NCI-H82 (cell line): ENCODE data around the gene PIGP.
A peak's percentile ranks its signal among the peaks of the same experiment; 100 is the strongest.

Source experiments
- DNase-seq: peaks from one replicate; lab custom pipeline; 2025; lab: John Stamatoyannopoulos, UW

PIGP gene

DNA sequence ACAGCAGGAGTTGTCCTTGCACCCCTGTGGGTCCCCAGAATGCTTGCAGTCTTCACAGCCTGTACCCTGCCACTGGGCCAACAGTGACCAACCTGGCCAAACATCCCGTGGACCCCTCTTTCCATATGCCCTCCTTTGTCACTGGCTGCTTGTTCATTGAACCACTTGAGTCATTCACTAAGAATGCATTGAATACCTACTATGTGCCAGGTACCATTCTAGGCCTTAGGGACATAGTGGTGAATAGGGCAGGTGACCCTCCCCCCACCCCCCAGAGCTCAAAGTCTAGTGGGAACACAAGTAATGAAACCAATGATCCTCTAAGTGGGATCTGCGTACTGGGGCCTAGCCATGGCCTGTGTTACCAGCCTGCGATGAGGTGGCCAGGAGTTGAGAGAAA is 28.2 kb downstream of the PIGP start:
- DNase-seq, result no peak

GRCh38 chr21:37043818-37044217 is 29.1 kb downstream of the PIGP start:
- no peak for DNase-seq

GRCh38 chr21:37041706-37042271 is 31.1 kb downstream of the PIGP start:
- DNase-seq, result peak; percentile 95

GRCh38 chr21:37040212-37040611 is 32.7 kb downstream of the PIGP start:
- DNase-seq, result no peak

DNA sequence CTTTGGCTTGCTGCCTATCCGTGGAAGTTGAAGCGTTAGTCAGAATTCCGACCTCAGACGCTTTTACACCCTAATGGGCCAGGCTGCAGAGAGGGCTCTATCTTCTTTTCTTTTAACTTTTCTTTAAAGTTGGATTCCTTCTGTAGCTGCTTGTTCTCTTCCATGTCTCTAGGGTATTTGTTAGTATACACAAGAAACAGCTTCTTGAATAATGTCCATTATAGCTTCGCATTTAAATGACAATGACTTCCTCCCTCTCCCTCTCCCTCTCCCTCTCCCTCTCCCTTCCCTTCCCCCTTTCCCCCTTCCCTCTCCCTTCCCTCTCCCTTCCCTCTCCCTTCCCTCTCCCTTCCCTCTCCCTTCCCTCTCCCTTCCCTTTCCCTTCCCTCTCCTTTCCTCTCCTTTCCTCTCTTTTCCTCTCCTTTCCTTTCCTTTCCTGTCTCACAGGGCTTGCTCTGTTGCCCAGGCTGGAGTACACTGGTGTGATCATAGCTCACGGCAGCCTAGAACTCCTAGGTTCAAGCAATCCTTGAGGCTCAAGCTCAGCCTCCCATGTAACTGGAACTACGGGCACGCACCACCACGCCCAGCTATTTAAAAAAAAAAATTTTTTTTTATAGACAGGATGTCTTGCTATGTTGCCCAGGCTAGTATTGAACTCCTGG is 33.3 kb downstream of the PIGP start:
- no peak for DNase-seq

DNA sequence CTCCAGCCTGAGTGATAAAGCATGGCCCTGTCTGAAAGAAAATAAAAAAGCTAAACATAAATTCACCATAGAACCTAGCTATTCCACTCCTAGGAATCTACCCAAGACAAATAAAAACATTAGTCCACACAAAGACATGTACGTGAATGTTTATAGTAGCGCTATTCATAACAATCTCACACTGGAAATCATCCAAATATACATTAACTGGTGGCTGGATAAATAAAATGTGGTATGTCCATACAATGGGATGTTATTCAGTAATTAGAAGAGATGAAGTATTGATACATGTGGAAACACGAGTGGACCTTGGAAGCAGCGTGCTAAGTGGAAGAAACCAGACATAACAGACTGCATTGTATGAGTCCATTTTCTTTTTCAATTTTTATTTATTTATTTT is 36.7 kb downstream of the PIGP start:
- DNase-seq, result no peak

DNA sequence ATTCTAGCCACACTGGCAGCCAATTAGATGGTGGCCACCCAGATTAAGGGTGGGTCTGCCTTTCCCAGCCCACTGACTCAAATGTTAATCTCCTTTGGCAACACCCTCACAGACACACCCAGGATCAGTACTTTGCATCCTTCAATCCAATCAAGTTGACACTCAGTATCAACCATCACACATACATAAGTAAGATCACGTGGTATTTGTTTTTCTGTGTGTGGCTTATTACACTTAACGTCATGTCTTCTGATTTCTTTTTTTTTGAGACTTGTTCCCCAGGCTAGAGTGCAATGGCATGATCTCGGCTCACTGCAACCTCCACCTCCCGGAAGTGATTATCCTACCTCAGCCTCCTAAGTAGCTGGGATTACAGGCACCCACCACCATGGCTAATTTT is 38.5 kb downstream of the PIGP start:
- DNase-seq, result peak; percentile 49

DNA sequence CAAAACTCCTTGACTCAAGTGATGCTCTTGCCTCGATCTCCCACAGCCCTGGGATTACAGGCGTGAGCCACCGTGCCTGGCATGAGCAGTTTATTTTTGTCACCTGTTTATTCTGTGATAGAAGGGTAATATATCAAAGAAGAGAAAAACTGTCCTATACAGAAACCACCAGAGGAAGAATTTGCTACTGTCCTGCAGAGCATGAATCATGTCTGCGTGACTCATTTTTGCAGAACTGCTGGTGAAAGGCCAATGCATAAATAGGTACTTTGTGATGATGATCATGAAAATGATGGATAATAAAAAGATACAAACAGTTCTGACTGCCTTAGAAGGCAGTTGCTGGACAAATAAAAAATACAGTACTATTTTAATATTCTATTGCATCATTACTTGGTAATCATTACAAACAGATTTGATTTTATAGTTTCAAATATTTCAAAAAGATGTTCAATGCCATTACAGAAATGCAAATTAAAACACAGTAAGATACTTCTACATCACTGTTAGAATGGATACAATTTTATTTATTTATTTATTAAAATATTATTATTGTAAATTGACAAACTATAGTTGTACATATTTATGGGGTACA is 39.9 kb downstream of the PIGP start:
- no peak for DNase-seq

- peak; percentile 50 for DNase-seq
Measured at GRCh38 chr21:37032293-37032692, 40.6 kb downstream of the PIGP start.

- no peak for DNase-seq
Measured at GRCh38 chr21:37030864-37031263, 42.0 kb downstream of the PIGP start.

GRCh38 chr21:37028570-37028969 is 44.3 kb downstream of the PIGP start:
- peak; percentile 25 for DNase-seq

DNA sequence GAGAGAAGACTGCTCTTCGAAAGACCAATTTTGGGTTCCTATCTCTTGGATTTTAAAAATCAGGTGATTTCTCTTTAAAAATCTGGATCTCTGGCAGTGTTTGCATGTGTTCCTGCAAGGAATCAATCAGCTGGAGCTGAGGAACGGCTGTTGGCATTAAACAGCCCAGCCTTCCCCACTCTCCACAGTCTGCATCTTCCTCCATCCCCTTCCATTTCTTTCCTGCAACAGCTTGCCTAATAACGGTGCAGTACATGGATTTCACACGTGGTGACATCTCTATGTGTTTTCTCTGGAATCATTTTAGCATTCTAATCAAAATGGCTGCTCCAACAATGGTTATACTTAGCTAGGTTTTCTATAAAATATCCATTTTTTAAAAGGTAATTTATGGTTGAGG is 46.4 kb downstream of the PIGP start:
- DNase-seq, result no peak

DNA sequence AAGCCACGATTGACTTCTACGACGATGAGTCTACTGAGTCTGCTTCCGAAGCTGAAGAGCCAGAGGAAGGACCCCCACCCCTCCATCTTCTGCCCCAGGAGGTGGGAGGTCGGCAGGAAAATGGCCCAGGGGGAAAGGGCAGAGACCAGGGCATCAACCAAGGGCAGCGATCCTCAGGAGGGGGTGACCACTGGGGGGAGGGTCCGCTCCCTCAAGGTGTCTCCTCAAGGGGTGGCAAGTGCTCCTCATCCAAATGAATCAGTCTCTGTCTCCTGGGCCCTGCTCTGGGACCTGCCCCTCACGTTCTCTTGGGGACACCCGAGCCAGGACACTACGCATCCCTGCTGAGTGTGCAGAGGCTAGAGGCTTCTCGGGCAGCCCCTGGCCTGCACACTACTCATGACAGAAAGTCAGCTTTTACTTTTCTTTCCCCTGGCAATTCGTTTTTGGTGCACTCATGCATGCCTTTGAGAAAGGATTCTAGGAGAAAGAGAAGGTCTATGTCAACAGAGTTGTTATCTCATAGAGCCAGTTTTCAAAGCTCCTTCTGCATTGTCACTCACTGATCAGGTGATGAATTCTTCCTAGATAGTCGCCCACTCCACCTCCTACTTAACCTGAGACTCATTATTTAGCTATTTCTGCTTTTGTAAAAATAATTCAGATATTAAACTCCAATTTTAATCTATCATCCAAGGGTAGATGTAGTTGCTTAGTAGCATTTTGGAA is 54.8 kb downstream of the PIGP start:
- no peak for DNase-seq
